Fibroblast of lung (primary cell): Measurements from ENCODE around the gene ACSS1. TPM values are rescaled to one million over a fixed set of nuclear protein-coding genes. Genes with fewer than 3 reads are reported as not detected.

Experiments
- DNase-seq, 2 donors: peaks; one replicate each; pipeline versions ENCODE4 v3.0.0 to v3.0.0-alpha.2; 2010; ENCODE audit warnings: low read depth in 2 of 2
- H2AFZ ChIP-seq: 2 replicates; pipeline ENCODE4 v1.5.1; 2012; ENCODE audit warnings: low read length, control low read depth, inconsistent platforms
- H3K27ac ChIP-seq: 2 replicates; pipeline ENCODE4 v1.5.1; 2011; ENCODE audit warnings: low read length, control low read depth; ENCODE audit not compliant: insufficient read depth
- H3K27me3 ChIP-seq: 2 replicates; pipeline ENCODE4 v1.5.1; 2011; ENCODE audit warnings: mild to moderate bottlenecking, low read length; ENCODE audit not compliant: control insufficient read depth, insufficient read depth
- H3K36me3 ChIP-seq: 2 replicates; pipeline ENCODE4 v1.5.1; 2011; ENCODE audit warnings: low read length; ENCODE audit not compliant: control insufficient read depth, insufficient read depth
- H3K4me1 ChIP-seq: 2 replicates; pipeline ENCODE4 v1.5.1; 2011; ENCODE audit warnings: low read length; ENCODE audit not compliant: control insufficient read depth, insufficient read depth; ENCODE audit errors: extremely low read depth
- H3K4me2 ChIP-seq: 2 replicates; pipeline ENCODE4 v1.5.1; 2011; ENCODE audit warnings: low read length, control low read depth; ENCODE audit not compliant: insufficient read depth; ENCODE audit errors: extremely low read depth
- H3K4me3 ChIP-seq, 4 experiments: fragments of 200-600 bp in 1 of 4; sonication (generic) in 1 of 4; replicated peaks in 1 of 4; 2 replicates each; pipeline ENCODE4 v1.5.1; 2011 to 2016; ENCODE audit warnings: low read length in 4 of 4, low read depth in 3 of 4, mild to moderate bottlenecking in 3 of 4, control low read depth in 2 of 4, inconsistent platforms in 1 of 4, mixed read lengths in 1 of 4; ENCODE audit not compliant: insufficient read depth in 1 of 4; ENCODE audit errors: control extremely low read depth in 1 of 4
- H3K79me2 ChIP-seq: 2 replicates; pipeline ENCODE4 v1.5.1; 2012; ENCODE audit warnings: mild to moderate bottlenecking, low read length, inconsistent platforms; ENCODE audit not compliant: control insufficient read depth, insufficient read depth
- H3K9ac ChIP-seq: 2 replicates; pipeline ENCODE4 v1.5.1; 2011; ENCODE audit warnings: mild to moderate bottlenecking, low read length, control low read depth; ENCODE audit not compliant: insufficient read depth
- H3K9me3 ChIP-seq: 2 replicates; pipeline ENCODE4 v1.5.1; 2012; ENCODE audit warnings: low read depth, low read length; ENCODE audit not compliant: control insufficient read depth, insufficient read depth
- H4K20me1 ChIP-seq: 2 replicates; pipeline ENCODE4 v1.5.1; 2011; ENCODE audit warnings: low read length; ENCODE audit not compliant: control insufficient read depth, insufficient read depth; ENCODE audit errors: extremely low read depth
- CTCF ChIP-seq, 2 donors: IDR thresholded peaks in 1 of 2; conservative IDR thresholded peaks in 1 of 2; 1 replicate in 1 of 2; 2 replicates in 1 of 2; pipeline ENCODE4 v1.5.1; 2011 to 2012; ENCODE audit warnings: low read length in 2 of 2, control low read depth in 1 of 2, inconsistent platforms in 1 of 2, low read depth in 1 of 2, mild to moderate bottlenecking in 1 of 2
- EZH2 ChIP-seq: IDR thresholded peaks from 2 replicates; pipeline ENCODE4 v1.5.1; 2012; ENCODE audit warnings: low read length, control low read depth, mild to moderate bottlenecking; ENCODE audit errors: missing control alignments
- polyA plus RNA-seq, 2 donors: library from polyadenylated mRNA; depleted of rRNA in 1 of 2; stranded (reverse) in 1 of 2; unstranded in 1 of 2; fragments of >200 nt; gene quantifications; 2 replicates each; pipeline ENCODE4 v1.2.1, GENCODE V29; 2011 to 2012; ENCODE audit warnings: missing spikeins in 1 of 2
- total RNA-seq: library from RNA; depleted of rRNA; stranded (reverse); fragments of >200 nt; gene quantifications from 2 replicates; pipeline ENCODE4 v1.2.1, GENCODE V29; 2014

Gene ACSS1
- total and polyA plus RNA-seq, 2 donors (not counting 1 experiment from before 2014, with no cell fraction given): 1.3 to 3.4 TPM

GRCh38 chr20:25007491-25008305, 50.2 kb downstream of the ACSS1 start:
- Histone ChIP-seq H3K9me3 (no peaks in the 10 kb centered on the region), H3K79me2 (no peaks in the 10 kb centered on the region), H3K4me3 (no peak overlapping the region), H3K4me1 (no peaks in the 10 kb centered on the region), H4K20me1 (no peaks in the 10 kb centered on the region), H3K36me3 (no peaks in the 10 kb centered on the region), H2AFZ (no peak overlapping the region), H3K27ac (no peak overlapping the region), H3K9ac (no peak overlapping the region), H3K27me3 (peaks cover 4% of the 10 kb centered on the region), H3K4me2 (no peak overlapping the region)
- DNase-seq: no peak
- TF ChIP-seq EZH2: no peak
- no peak for TF ChIP-seq CTCF (conservative IDR thresholded peaks at IDR 0.05 in 1 of 2, IDR thresholded peaks at IDR 0.05 in 1 of 2; ENCODE audit: low read depth in 1 of 2, low read length in 2 of 2)

- H3K9me3 ChIP-seq: no peaks in the 10 kb centered on the region
- TF ChIP-seq EZH2: no peak
- TF ChIP-seq CTCF (conservative IDR thresholded peaks at IDR 0.05 in 1 of 2, IDR thresholded peaks at IDR 0.05 in 1 of 2; ENCODE audit: low read depth in 1 of 2, low read length in 2 of 2): no peak
- no peaks in the 10 kb centered on the region for H3K36me3 ChIP-seq
- peaks cover 4% of the 10 kb centered on the region for H3K27me3 ChIP-seq
- H3K79me2 ChIP-seq: no peaks in the 10 kb centered on the region
- no peak overlapping the region for H2AFZ ChIP-seq
- H3K4me3 ChIP-seq: no peak overlapping the region
- DNase-seq: no peak
- no peak overlapping the region for H3K9ac ChIP-seq
- H3K4me2 ChIP-seq: no peak overlapping the region
- no peak overlapping the region for H3K27ac ChIP-seq
- no peaks in the 10 kb centered on the region for H4K20me1 ChIP-seq
- H3K4me1 ChIP-seq: no peaks in the 10 kb centered on the region
These were observed 51.3 kb downstream of the ACSS1 start for GRCh38 chr20:25006431-25007167.

GRCh38 chr20:25005661-25006060, 52.3 kb downstream of the ACSS1 start:
- Histone ChIP-seq H3K36me3 (no peaks in the 10 kb centered on the region), H3K27ac (no peak overlapping the region), H2AFZ (no peak overlapping the region), H3K79me2 (no peaks in the 10 kb centered on the region), H4K20me1 (no peaks in the 10 kb centered on the region), H3K4me3 (no peak overlapping the region), H3K9ac (no peak overlapping the region), H3K9me3 (no peaks in the 10 kb centered on the region), H3K4me1 (no peaks in the 10 kb centered on the region), H3K4me2 (no peak overlapping the region), H3K27me3 (peaks cover 4% of the 10 kb centered on the region)
- TF ChIP-seq CTCF (conservative IDR thresholded peaks at IDR 0.05 in 1 of 2, IDR thresholded peaks at IDR 0.05 in 1 of 2; ENCODE audit: low read depth in 1 of 2, low read length in 2 of 2) (no peak), EZH2 (no peak)
- DNase-seq: no peak
